ENCODE data around the gene PDPK1.

PDPK1 gene

DNA sequence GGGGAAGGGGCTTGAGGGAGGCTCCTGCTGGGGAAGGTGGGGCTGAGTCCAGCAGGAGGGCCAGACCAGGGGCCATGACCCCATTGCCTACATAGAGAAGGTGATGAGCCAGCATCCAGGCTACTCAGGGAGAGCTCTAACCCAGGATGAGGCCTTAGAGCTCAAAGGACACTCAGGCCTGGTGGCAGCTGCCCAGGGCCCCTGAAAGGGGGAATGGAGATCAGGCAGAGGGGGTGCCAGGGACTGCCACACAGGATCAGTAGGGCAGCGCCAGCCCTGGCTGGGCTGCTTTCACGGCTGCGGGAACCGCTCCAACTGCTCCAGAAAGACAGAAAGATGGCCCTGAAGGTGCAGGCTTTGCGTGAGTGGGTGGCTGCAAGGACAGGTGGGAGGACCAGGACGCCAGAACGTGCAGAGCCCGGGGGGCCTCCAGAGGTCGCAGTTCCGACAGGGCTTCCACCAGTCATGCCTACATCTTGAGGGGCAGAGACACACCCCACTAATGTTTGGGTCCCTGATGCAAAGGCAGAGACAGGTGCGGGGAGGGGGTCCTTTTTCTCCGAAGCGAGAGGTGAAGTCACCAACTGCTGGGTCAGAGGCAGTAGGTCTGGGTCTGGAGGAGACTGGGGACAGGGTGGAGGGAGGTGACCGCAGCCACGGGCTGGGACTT, 25.0 kb upstream of the PDPK1 start:
- Histone ChIP-seq H4K20me1 (ENCODE audit: control insufficient read depth, insufficient read depth, low read depth, low read length) (peaks cover 10% of the 10 kb centered on the region; the same call in 1 of the 2 replicates), H3K9me2 (replicated peaks; ENCODE audit: control insufficient read depth, low read length) (no peaks in the 10 kb centered on the region), H3K4me2 (ENCODE audit: low read length) (peak overlapping the region; percentile 78), H3K79me2 (ENCODE audit: control insufficient read depth, low read length) (peaks cover 41% of the 10 kb centered on the region), H3K27ac (ENCODE audit: low read depth, low read length) (peak overlapping the region; percentile 66), H3K36me3 (ENCODE audit: control insufficient read depth, low read length) (peaks cover 13% of the 10 kb centered on the region), H3K4me3 (ENCODE audit: low read length) (peak overlapping the region; percentile 91), H3K27me3 (ENCODE audit: control insufficient read depth, low read length) (no peaks in the 10 kb centered on the region), H3K4me1 (ENCODE audit: control insufficient read depth, low read length) (peaks cover 69% of the 10 kb centered on the region), H3K9me3 (ENCODE audit: control insufficient read depth, insufficient read depth, low read length) (no peaks in the 10 kb centered on the region), H3F3A (ENCODE audit: control insufficient read depth, insufficient read depth) (peaks cover 6% of the 10 kb centered on the region; the same call in 1 of the 2 replicates)
- TF ChIP-seq, protein P1, sequence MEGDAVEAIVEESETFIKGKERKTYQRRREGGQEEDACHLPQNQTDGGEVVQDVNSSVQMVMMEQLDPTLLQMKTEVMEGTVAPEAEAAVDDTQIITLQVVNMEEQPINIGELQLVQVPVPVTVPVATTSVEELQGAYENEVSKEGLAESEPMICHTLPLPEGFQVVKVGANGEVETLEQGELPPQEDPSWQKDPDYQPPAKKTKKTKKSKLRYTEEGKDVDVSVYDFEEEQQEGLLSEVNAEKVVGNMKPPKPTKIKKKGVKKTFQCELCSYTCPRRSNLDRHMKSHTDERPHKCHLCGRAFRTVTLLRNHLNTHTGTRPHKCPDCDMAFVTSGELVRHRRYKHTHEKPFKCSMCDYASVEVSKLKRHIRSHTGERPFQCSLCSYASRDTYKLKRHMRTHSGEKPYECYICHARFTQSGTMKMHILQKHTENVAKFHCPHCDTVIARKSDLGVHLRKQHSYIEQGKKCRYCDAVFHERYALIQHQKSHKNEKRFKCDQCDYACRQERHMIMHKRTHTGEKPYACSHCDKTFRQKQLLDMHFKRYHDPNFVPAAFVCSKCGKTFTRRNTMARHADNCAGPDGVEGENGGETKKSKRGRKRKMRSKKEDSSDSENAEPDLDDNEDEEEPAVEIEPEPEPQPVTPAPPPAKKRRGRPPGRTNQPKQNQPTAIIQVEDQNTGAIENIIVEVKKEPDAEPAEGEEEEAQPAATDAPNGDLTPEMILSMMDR (IDR thresholded peaks at IDR 0.05; ENCODE audit: low read depth, low read length, poor library complexity, severe bottlenecking), result peak; percentile 78
- TF ChIP-seq EZH2phosphoT487 (IDR thresholded peaks at IDR 0.05; ENCODE audit: borderline replicate concordance, low read length), result no peak

DNA sequence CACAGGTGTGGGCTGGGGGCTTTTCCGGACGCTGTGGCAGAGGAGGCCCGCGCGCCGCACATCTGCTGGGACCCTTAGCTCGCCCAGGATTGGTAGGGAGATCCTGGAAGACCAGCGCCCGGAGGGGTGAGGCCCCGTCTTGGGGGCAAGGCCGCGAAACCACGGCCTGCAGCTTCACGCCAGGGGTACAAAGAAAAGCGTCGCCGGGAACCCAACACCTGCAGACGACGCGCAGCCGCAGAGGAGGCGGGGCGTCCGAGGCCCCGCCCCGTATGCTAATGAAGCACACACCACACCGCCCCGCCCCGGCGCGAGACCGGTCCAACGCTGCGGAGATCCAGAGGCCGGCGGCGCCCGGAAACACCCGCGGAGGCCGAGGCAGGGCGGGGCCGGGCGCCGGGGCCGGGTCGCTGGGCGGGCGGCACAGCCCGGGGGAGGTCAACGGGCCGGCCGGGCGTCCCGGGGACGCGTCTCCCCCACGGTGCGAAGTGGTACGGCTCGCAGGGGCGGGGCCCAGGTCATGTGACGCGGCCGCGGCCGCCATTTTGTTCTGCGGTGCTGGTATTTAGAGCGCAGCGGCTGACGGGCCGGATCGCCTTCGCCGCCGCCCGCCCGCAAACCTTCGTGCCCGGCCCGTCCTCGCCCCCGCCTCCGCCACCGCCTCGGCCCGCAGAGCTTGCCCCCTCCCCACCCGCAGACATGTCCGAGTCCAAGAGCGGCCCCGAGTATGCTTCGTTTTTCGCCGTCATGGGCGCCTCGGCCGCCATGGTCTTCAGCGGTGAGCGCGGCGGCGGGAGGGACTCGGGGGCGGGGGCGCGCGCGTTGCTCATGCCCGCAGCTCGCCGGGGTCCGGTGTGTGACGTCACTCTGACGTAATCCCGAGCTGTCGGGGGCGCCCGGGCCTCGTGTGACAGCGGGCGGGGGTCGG, 24.2 kb upstream of the PDPK1 start, which contains the start of gene ATP6V0C:
TSS of gene ATP6V0C (plus strand) at position 548 of the 928 bp plus-strand sequence. CDS start at position 700, 152 bp downstream.
- Histone ChIP-seq H3K27me3 (ENCODE audit: control insufficient read depth, low read length) (no peaks in the 10 kb centered on the region), H3K9me2 (replicated peaks; ENCODE audit: control insufficient read depth, low read length) (no peaks in the 10 kb centered on the region), H3K27ac (ENCODE audit: low read depth, low read length) (peak within 1 kb of the TSS; percentile 66), H3K79me2 (ENCODE audit: control insufficient read depth, low read length) (peaks cover 49% of the 10 kb centered on the region), H3K4me3 (ENCODE audit: low read length) (peak within 1 kb of the TSS; percentile 91), H3K4me1 (ENCODE audit: control insufficient read depth, low read length) (peaks cover 67% of the 10 kb centered on the region), H3F3A (ENCODE audit: control insufficient read depth, insufficient read depth) (peaks cover 4% of the 10 kb centered on the region; the same call in 1 of the 2 replicates), H4K20me1 (ENCODE audit: control insufficient read depth, insufficient read depth, low read depth, low read length) (peaks cover 13% of the 10 kb centered on the region), H3K9me3 (ENCODE audit: control insufficient read depth, insufficient read depth, low read length) (no peaks in the 10 kb centered on the region), H3K4me2 (ENCODE audit: low read length) (peak within 1 kb of the TSS; percentile 78), H3K36me3 (ENCODE audit: control insufficient read depth, low read length) (peaks cover 13% of the 10 kb centered on the region)
- TF ChIP-seq EZH2phosphoT487 (IDR thresholded peaks at IDR 0.05; ENCODE audit: borderline replicate concordance, low read length), result no peak
- TF ChIP-seq, protein P1 (IDR thresholded peaks at IDR 0.05; ENCODE audit: low read depth, low read length, poor library complexity, severe bottlenecking), result no peak

DNA sequence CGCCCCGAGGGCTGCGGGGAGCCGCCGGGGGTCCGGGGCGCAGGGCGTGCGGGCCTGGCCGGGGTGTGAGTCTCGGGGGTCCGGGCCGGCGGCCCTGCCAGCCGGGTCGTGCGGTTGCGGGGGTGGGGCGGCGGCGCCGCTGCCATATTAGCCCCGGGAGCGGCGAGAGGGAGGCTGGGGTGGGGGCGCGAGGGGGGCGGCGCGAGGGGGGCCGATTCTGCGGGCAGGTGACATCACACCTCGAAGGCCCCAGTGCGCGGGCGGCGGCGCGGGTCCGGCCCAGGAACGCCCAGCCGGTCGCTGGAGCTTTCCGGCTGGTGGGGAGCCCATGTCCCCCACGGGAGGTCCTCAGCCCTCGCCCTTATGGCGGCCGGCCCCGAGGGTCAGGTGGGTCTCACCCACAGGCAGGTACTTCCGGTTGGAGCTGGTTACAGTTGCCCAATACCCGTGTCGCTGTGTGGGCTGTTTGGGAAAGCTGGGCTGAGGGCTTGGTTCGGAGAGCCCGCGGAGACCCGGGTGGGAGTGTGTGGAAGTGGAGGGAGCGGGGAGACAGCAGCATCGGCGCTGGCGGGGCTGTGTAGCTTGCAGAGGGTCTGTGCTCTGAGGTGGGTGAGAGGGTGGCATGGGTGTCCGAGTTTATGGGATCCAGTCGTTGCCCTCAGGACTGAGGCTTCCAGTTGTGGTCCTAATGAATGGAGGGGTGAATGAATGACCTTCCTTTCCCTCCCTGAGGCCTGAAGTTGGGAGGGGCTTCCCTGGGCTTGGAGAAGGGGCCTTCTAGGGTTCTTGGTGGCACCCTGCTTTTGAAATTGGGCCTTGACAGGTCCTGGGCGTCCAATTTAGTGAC, 23.3 kb upstream of the PDPK1 start:
- H3K9me2 ChIP-seq (replicated peaks; ENCODE audit: control insufficient read depth, low read length), result no peaks in the 10 kb centered on the region
- H4K20me1 ChIP-seq (ENCODE audit: control insufficient read depth, insufficient read depth, low read depth, low read length), result peaks cover 13% of the 10 kb centered on the region
- H3K79me2 ChIP-seq (ENCODE audit: control insufficient read depth, low read length), result peaks cover 58% of the 10 kb centered on the region
- H3K36me3 ChIP-seq (ENCODE audit: control insufficient read depth, low read length), result peaks cover 19% of the 10 kb centered on the region
- no peaks in the 10 kb centered on the region for H3K9me3 ChIP-seq (ENCODE audit: control insufficient read depth, insufficient read depth, low read length)
- H3K4me3 ChIP-seq (ENCODE audit: low read length), result peak overlapping the region; percentile 91
- H3K27ac ChIP-seq (ENCODE audit: low read depth, low read length), result peak overlapping the region; percentile 66
- H3K27me3 ChIP-seq (ENCODE audit: control insufficient read depth, low read length), result no peaks in the 10 kb centered on the region
- H3F3A ChIP-seq (ENCODE audit: control insufficient read depth, insufficient read depth), result peaks cover 6% of the 10 kb centered on the region
- peak overlapping the region; percentile 78 for H3K4me2 ChIP-seq (ENCODE audit: low read length)
- TF ChIP-seq, protein P1 (IDR thresholded peaks at IDR 0.05; ENCODE audit: low read depth, low read length, poor library complexity, severe bottlenecking), result no peak
- no peak for TF ChIP-seq EZH2phosphoT487 (IDR thresholded peaks at IDR 0.05; ENCODE audit: borderline replicate concordance, low read length)
- H3K4me1 ChIP-seq (ENCODE audit: control insufficient read depth, low read length), result peaks cover 71% of the 10 kb centered on the region
